ENCODE measurements around the gene ZNF692. TPM values are rescaled to one million over a fixed set of nuclear protein-coding genes. Genes with fewer than 3 reads are reported as not detected.

Gene ZNF692
- total RNA-seq, 1 experiment from 2014 or later = 40.1 TPM

DNA sequence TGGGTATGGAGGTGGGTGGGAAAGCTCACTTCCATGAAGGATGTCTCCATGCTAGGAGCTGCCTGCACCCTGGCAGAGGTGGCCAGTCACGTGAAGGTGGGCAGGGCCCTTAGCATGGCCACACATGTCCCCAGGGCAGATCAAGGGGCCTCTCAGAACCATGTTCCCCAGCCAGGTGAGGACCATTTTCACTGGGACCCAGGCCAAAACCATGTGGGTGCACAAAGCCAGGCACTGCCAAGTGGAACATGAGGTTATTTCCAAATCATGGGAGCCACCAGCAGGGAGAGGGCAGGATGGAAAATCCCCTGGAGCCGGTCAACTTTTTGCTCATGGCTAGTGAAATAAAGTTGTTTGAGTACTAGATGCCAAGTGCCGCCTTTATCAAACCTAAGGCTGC, 9.7 kb downstream of the ZNF692 start:
- H3K23me2 ChIP-seq (ENCODE audit: insufficient read length, low read depth, low read length, poor library complexity, severe bottlenecking) = no peaks in the 10 kb centered on the region
- no peak overlapping the region for H3K27ac Mint-ChIP-seq
- no peak overlapping the region for H3K14ac ChIP-seq (ENCODE audit: insufficient read depth, low read length)
- H3K4me3 Mint-ChIP-seq = no peak overlapping the region
- H3K4ac ChIP-seq (ENCODE audit: low read depth, low read length) = no peak overlapping the region
- no peak overlapping the region for H3K9ac ChIP-seq (ENCODE audit: extremely low read depth, insufficient read length, low read length)
- no peak for DNase-seq
- no peaks in the 10 kb centered on the region for H3K27me3 ChIP-seq (ENCODE audit: insufficient read depth, low read length)
- H2BK20ac ChIP-seq (ENCODE audit: low read depth, low read length, poor library complexity, severe bottlenecking) = no peak overlapping the region
- no peaks in the 10 kb centered on the region for H3K27me3 Mint-ChIP-seq (ENCODE audit: low read depth)
- H3K4me2 ChIP-seq (ENCODE audit: insufficient read depth, insufficient read length, low read length) = no peak overlapping the region
- no peak overlapping the region for H3K27ac ChIP-seq (ENCODE audit: insufficient read length, low read depth, low read length)
- H2BK15ac ChIP-seq (ENCODE audit: low read depth, low read length) = no peak overlapping the region
- H2BK5ac ChIP-seq (ENCODE audit: insufficient read length, low read length) = no peak overlapping the region
- no peaks in the 10 kb centered on the region for H3K4me1 ChIP-seq (ENCODE audit: insufficient read depth, low read length)
- no CpG with 5 or more reads among the region's 3 CpGs for WGBS (ENCODE audit: extremely low coverage, insufficient read length, low lambda C conversion rate)
- no peak overlapping the region for H2BK12ac ChIP-seq (ENCODE audit: insufficient read length, low read depth, low read length)
- H2AK5ac ChIP-seq (ENCODE audit: insufficient read length, low read length) = no peak overlapping the region
- H3T11ph ChIP-seq (ENCODE audit: low read length) = no peak overlapping the region
- H3K79me2 ChIP-seq (ENCODE audit: insufficient read depth, low read length) = no peaks in the 10 kb centered on the region
- H2AFZ ChIP-seq (ENCODE audit: low read length) = no peak overlapping the region
- H4K20me1 ChIP-seq (ENCODE audit: control insufficient read depth, insufficient read depth, insufficient read length) = no peaks in the 10 kb centered on the region
- TF ChIP-seq, protein P1, sequence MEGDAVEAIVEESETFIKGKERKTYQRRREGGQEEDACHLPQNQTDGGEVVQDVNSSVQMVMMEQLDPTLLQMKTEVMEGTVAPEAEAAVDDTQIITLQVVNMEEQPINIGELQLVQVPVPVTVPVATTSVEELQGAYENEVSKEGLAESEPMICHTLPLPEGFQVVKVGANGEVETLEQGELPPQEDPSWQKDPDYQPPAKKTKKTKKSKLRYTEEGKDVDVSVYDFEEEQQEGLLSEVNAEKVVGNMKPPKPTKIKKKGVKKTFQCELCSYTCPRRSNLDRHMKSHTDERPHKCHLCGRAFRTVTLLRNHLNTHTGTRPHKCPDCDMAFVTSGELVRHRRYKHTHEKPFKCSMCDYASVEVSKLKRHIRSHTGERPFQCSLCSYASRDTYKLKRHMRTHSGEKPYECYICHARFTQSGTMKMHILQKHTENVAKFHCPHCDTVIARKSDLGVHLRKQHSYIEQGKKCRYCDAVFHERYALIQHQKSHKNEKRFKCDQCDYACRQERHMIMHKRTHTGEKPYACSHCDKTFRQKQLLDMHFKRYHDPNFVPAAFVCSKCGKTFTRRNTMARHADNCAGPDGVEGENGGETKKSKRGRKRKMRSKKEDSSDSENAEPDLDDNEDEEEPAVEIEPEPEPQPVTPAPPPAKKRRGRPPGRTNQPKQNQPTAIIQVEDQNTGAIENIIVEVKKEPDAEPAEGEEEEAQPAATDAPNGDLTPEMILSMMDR (conservative IDR thresholded peaks at IDR 0.05) = no peak
- no peak overlapping the region for H4K5ac ChIP-seq (ENCODE audit: insufficient read length, low read depth, low read length)
- no peak overlapping the region for H4K91ac ChIP-seq (ENCODE audit: insufficient read length, low read depth, low read length)
- H3K9me3 Mint-ChIP-seq = no peaks in the 10 kb centered on the region
- H3K9me3 ChIP-seq (ENCODE audit: control insufficient read depth, low read depth, low read length) = no peaks in the 10 kb centered on the region
- no peak overlapping the region for H3K56ac ChIP-seq (ENCODE audit: insufficient read length, low read depth, low read length)
- H4K8ac ChIP-seq (replicated peaks; ENCODE audit: insufficient read length, low read depth, low read length) = no peak overlapping the region
- no peaks in the 10 kb centered on the region for H3K4me1 Mint-ChIP-seq
- no peak overlapping the region for H3K23ac ChIP-seq (ENCODE audit: insufficient read length, low read depth, low read length)
- no peak overlapping the region for H2BK120ac ChIP-seq (ENCODE audit: low read depth, low read length, poor library complexity, severe bottlenecking)
- no peaks in the 10 kb centered on the region for H3K79me1 ChIP-seq (ENCODE audit: insufficient read depth, low read depth, low read length, poor library complexity, severe bottlenecking)
- no peak overlapping the region for H3K18ac ChIP-seq (ENCODE audit: insufficient read length, low read depth, low read length)
- H3K36me3 Mint-ChIP-seq (ENCODE audit: insufficient read depth in 1 of 3, low read depth in 3 of 3) = peaks cover 24 to 56% (median 30%) of the 10 kb centered on the region in 3 experiments; a peak in 6 of 7 replicates

Measured in H9 (cell line).